Frontal cortex (tissue), 4 donors: Measurements from ENCODE around the gene TLL2. TPM values are rescaled to one million over a fixed set of nuclear protein-coding genes. Genes with fewer than 3 reads are reported as not detected.
A peak's percentile ranks its signal among the peaks of the same experiment; 100 is the strongest.

ENCODE experiments used
- DNase-seq, 2 donors: peaks; one replicate each; pipeline ENCODE4 v3.0.0; 2012; ENCODE audit warnings: low spot score in 2 of 2
- FAIRE-seq: peaks from 2 replicates; lab custom pipeline; 2012; peaks lifted over from hg19 to GRCh38; lab: Jason Lieb, UNC
- total RNA-seq: library from RNA; depleted of rRNA; stranded (reverse); fragments of >200 nt; gene quantifications from one replicate; pipeline ENCODE4 v1.2.3, GENCODE V29; 2014
- donor health status: control.
- donor health status: control.
- donor health status: control.

TLL2 gene
- total RNA-seq, 1 donor from 2014 or later: 0.82 TPM

GRCh38 chr10:96339956-96340904, 173.5 kb downstream of the TLL2 start:
- DNase-seq: peak in 1 of 2 donors; percentile 14
- peak; percentile 61 for FAIRE-seq

- no peak for FAIRE-seq
Measured at GRCh38 chr10:96339383-96339782, 174.3 kb downstream of the TLL2 start.

DNA sequence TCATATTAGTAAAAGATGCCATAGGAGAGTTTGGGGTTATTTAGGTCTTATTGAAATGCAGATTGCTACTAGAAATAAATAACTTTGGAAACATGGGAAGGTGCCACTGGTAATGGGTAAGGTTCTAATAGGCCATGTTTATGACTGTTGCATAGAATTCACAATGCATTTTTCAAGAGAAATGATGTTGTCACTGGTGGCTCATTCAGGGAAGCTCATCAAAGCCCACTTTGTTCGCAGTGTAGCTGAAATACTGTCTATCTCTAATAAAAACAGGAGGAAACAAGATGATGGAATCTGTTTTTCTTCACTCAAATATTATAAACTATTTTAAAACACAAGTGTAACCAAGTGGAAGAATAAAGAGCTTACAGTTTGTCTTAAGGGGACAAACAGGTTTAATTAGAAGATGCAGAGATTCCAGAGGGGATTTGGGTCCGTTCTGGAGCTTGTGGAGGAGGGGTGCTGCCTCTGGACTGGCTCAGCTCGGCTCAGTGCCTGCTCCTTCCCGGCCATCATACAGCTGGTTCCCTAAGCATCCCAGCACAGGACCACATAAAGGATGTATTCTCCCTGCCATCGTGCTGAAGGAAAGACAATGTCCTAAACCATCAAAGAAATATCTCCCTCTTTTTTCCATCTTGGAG, 175.3 kb downstream of the TLL2 start:
- DNase-seq (no peak), FAIRE-seq (no peak)

More at GRCh38 chr10:96339383-96339782, 174.3 kb downstream of the TLL2 start:
- no peak for DNase-seq

GRCh38 chr10:96337106-96337505, 176.6 kb downstream of the TLL2 start:
- FAIRE-seq: no peak
- no peak for DNase-seq

DNA sequence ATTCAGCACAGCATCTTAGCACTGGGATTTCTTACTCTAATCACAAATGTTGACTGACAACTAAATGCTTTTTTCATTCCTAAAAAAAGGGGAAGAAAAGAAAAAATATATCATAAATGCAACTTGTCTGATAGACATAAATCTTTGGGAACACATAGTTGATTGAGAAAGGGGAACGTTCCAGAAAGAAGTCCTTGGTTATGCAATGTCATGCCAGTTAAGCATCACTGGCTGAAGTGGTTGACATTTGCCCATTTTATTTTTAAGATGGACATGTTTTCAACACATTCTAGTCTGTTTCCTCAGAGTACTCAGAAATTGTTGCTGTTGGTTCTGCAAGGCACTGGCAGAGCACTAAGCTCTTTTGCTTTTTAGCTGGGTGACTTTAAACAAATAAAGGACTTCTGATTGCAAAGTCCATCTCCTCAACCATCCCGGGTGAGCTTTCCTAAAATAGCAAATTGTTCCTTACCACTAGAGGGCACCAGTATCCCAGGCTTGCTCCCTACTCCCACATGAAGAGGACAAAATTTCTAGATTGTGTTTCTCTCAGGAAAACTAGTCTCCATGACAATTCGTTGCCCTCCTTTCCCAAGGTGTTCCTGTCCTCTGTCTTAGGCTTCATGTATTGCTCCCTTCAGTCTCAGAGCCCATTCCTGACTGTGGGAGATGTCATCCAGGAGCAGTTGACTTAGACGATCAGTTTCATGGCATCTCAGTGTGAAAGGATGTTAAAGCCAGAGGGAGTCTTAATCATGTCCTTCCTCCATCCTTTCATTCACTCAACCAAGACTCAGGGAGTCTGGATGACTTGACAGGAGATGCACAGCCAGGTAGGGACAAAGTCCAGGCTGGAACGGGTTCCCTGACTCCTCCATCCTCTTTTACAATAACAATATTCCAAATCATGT, 178.9 kb downstream of the TLL2 start:
- peak; percentile 8 to 36 for DNase-seq
- no peak for FAIRE-seq

DNA sequence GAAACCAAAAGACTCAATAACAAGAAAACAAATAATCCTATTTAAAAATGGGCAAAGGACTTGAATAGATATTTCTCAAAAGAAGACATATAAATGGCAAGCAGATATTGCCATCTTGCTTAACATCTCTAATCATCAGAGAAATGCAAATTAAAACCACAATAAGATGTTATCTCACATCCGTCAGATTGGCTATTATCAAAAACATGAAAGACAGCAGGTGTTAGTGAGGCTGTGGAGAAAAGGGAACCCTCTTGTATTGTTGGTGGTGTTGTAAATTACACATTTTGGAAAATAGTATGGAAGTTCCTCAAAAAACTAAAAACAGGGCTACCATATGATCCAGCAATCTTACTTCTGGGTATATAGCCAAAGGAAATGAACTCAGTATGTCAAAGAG, 180.6 kb downstream of the TLL2 start:
- FAIRE-seq (no peak), DNase-seq (no peak)

DNA sequence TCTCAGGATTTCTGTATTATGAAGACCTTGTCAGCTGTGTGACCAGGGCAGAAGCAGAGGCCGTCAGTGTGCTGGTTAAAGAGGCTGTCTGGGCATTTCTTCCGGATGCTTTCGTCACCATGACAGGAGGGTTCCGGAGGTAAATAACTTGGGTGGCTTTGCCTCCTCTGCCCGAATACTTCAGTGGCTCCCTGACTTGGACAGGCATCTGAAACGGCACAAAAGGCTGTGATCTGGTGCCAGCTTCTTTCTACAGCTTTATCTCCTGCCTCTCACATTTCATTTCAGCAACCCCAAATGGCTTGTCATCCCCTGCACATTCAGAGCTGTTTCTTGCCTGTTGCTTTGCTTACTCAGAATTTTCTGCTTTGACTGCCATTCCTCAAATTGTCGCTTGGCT, 186.3 kb downstream of the TLL2 start:
- DNase-seq (no peak), FAIRE-seq (no peak)

- no peak for FAIRE-seq
- DNase-seq: no peak
Measured at GRCh38 chr10:96325719-96326373, 187.9 kb downstream of the TLL2 start.

GRCh38 chr10:96324447-96324846, 189.3 kb downstream of the TLL2 start:
- no peak for FAIRE-seq
- DNase-seq: no peak

GRCh38 chr10:96322275-96322674, 191.5 kb downstream of the TLL2 start:
- FAIRE-seq (no peak), DNase-seq (no peak)

DNA sequence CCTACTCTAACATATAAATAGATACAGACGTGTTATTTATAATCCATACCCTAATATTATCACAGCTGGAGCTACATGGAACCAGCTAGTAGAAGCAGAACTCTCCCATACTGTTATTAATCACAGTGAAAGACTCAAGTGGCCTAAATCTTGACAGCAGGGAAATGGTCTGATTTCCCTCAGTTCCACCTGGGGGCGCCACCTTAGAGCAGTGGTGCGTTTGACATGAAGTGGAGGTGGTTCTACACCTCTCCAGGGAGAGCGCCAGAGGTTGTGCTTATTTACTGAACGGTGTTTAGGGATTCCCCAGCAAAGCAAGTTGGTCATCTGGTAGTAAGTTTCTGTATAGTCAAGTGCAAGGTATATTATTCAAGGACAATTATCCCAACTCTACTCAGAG, 191.9 kb downstream of the TLL2 start:
- FAIRE-seq: no peak
- no peak for DNase-seq

DNA sequence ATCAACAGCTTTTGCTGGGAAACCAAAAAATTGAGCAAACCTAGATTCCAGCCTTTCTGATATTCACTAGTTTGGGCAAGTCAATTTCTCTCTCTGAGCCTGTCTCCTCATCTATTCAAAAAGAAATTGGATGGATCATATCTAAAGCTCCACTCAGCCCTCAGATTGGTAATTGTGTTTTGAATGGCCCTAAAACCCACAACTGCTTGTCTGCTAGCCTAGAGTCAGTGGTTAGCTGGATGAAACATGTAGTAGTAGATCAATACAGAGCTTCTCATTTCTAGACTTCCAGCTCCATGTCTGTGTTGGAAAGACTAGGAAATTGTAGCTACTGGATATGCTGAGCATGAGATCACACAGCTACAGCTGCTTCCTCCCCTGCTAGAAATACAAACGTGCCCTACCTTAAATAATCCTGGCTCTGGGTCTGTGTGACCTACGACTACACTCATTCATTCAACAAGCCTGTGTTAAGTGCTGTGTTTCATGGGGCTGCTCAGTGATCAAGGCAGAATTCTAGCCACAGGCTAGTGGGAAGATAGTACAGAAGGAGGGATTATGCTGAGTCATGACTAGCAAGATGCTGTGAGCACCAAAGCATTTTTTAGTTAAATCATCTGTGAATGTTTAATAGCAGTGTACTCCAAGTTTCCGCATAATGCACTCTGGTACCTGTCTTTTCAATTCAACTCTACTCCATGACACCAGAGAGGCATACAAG, 193.8 kb downstream of the TLL2 start:
- FAIRE-seq (no peak), DNase-seq (no peak)

- no peak for FAIRE-seq
Measured at GRCh38 chr10:96317067-96317833, 196.5 kb downstream of the TLL2 start.

More at GRCh38 chr10:96317067-96317833, 196.5 kb downstream of the TLL2 start:
- DNase-seq: no peak

Other genes with a start within 250 kb of the TLL2 start
- 0.41 TPM for gene BLNK, start 242.4 kb downstream of the TLL2 start, total RNA-seq
- not detected for gene DNTT, start 209.5 kb downstream of the TLL2 start, total RNA-seq
- gene OPALIN, start 154.9 kb downstream of the TLL2 start, total RNA-seq: not detected
- gene TM9SF3, start 73.1 kb upstream of the TLL2 start, total RNA-seq: 130 TPM
- gene PIK3AP1, start 206.6 kb upstream of the TLL2 start, total RNA-seq: 4.5 TPM